SIG-M5 treated with dmso at 0.1 percent for 504 hours (cell line): ENCODE data around the gene LAP3.
A peak's percentile ranks its signal among the peaks of the same experiment; 100 is the strongest.

ENCODE experiments used
- DNase-seq: peaks from one replicate; lab custom pipeline; 2025; ENCODE audit not compliant: unreplicated experiment; lab: John Stamatoyannopoulos, UW

LAP3 gene

DNA sequence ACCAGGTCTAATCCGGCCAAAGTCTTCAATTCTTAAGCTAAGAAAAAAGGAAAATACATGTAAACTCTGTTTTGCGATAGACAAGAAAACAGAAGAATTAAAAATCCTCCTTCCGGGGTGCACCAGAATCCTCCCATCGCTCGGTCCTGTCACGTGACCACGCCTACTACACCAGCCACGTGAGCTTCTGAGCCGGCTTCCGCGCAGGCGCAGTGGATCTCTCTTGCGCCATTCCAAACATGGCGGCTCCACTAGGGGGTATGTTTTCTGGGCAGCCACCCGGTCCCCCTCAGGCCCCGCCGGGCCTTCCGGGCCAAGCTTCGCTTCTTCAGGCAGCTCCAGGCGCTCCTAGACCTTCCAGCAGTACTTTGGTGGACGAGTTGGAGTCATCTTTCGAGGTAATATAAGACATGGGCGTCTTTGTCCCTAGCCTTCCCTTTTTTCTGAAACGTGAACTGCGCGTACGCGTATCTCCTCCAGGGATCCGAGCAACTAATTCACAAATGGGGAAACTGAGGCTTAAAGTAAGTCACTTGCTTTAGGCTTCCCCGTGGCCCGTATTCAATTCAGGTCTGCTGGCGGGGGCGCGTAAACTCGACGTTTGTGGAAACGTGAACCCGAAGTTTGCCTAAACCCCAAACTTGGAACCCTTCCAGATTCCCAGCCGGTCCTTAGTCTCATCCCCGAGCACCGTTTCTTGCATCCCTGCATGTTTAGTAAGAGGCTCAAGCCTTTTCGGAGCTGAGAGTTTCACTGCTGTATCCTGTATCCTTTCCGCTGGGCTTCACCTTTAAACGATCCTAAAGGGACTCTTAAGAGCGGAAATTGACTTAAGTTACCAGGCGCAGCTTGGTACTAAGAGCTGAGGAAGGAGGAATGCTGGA, 37.7 kb downstream of the LAP3 start, which contains the start of gene MED28:
Gene MED28 (plus strand): TSS at position 226 of the 884 bp plus-strand sequence. CDS start 14 bp downstream, at position 240.
- DNase-seq: peak; percentile 89

DNA sequence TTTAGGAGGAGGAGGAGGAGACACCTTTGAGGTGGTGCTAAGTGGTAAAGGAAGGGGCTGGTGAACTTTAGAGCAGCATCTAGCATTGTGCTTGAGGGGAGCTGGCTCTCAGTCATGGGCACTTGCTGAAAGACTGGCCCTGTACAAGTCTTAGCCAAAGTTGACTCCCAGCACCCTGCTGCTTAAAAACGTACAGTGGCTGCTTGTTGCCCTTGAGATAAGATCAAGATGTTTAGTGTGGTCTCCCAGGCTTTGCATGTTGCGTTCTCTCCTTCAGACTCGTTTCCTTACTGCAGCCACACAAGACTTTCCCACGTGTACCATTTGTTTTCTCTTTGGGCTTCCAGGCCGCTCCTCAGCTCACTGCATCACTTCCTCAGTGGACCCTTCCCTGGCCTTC, 39.3 kb downstream of the LAP3 start:
- DNase-seq: no peak

DNA sequence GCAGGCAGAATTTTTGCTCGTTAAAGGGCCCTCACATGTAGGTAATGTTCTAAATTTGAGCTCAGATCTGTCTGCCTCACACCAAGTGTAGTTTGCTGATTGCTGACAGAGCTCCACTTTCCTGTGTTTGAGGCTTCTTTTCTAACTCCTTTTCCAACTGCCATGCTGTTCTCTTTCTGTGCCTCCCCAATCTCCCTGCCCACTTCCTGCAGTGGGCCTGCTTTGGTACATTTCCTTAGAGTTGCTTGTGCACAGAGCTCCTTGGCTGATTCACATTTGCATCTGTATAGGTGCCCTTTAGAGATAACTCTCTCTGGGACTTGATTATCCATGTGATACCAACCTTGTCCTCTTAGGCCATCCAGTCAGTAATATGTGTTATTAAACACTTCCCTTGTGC, 41.9 kb downstream of the LAP3 start:
- no peak for DNase-seq

DNA sequence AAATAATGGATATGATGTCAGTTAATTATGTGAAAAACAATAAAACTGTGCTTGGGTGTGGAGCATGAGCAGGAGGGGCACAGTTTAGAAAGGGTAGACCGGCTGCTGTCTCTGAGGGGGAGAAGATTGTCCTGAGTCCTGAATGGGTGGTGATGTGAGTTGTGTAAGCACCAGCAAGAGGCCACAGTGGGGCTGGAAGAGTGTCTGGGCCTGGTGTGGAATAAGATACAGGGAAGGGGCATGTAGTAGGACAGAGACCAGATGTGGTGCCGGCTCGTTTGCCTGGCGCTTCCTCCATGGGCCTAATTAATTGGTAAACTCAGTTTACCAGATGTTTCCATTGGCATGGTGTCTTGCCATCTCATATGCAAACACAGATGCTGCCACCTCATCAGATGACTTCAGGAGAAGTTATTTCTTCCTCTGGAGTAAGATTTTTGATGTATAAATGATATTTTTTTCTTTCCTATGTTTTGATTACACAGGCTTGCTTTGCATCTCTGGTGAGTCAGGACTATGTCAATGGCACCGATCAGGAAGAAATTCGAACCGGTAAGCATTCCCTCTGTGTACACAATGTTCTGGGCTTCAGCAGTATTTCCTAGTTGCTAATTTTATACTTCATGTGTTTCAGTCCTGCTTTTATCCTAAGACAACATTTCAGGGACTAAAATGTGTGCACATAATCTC, 42.6 kb downstream of the LAP3 start:
- no peak for DNase-seq

DNA sequence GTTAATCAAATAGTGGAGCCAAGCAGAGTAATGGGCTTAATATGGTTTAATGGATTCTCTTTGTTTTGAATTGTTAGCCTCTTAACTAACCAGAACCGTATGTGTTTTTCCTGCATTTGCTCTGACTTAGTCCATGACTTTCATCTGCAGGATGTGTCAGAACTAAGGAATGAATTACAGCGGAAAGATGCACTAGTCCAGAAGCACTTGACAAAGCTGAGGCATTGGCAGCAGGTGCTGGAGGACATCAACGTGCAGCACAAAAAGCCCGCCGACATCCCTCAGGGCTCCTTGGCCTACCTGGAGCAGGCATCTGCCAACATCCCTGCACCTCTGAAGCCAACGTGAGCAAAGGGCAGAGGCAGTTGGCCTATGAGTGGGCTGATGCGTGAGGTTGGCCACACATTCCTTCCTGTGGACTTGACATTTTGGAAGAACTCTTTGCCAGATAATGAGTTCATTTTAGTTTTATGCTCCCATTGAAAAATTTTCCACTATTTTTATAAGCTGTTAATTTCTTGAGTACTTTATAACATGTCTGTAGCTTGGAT, 46.5 kb downstream of the LAP3 start:
- no peak for DNase-seq

DNA sequence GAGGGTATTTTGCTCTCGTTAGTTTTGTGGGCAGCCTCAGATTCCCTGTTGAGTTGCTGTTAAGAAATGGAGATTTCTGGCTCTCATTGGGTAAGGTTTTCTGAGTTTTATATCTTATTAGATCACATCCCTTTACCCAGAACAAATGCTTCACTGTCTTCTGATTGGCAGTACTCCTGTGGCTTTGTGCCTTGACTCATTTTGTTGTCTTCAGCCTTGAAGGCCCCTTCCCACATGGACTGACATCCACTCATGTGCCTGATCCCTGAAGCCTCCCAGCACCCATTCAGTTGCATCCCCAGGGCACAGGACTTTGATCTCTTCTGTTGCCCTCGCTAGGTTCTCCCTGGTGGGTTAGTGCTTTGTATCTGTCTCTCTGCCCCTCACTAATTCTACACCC, 47.8 kb downstream of the LAP3 start:
- no peak for DNase-seq

DNA sequence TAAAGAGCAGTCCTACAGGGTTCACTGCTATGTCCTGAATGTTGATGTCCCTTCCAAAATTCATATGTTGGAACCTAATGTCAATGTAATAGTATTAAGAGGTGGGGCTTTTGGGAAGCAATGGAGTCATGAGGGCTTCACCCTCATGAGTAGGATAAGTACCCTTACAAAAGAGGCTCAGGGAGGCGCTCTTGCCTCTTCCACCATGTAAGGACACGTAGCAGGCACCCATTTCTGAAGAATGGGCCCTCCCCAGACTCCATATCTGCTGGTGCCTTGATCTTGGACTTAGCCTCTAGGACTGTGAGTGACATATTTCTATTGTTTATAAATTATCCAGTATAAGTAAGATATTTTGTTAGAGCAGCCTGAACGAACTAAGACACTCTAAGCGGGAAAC, 53.2 kb downstream of the LAP3 start:
- DNase-seq: no peak

DNA sequence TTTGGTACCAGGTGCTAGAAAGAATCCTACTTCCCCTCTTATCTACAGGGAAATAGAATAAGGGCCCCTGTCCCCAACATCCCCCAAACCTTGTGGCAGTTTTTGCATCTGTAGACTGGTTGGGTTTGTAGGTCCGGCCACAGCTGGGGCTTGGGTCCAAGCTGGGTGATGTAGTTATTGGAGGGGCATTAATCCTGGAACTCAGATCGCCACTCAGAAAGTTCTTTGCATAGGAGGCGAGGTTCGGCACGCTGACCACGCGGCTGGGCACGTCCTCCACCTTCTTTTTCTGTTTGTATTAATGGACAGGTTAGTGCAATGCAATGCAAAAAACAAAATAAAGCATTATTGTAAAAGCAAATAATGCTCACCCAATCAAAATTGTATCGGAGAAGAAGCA, 56.6 kb downstream of the LAP3 start:
- no peak for DNase-seq

DNA sequence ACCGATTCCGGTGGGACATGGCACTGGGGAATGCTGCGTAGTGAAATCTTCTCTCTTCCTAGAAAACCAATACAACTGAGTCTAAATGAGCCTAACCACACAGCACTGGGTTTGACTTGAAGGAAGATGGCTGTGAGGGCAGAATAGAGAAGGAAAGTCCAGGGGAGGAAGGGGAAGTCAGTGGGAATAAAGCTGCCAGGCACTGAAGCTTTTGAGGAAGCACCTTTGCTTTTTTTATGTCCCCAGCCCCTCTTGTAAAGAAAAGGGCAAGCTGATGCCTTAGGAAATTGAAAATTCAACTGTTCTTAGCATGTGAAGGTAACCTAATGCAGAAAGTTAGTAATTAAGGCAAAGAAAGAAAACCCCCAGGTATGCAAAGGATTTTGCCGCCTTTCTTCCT, 58.1 kb downstream of the LAP3 start:
- no peak for DNase-seq

DNA sequence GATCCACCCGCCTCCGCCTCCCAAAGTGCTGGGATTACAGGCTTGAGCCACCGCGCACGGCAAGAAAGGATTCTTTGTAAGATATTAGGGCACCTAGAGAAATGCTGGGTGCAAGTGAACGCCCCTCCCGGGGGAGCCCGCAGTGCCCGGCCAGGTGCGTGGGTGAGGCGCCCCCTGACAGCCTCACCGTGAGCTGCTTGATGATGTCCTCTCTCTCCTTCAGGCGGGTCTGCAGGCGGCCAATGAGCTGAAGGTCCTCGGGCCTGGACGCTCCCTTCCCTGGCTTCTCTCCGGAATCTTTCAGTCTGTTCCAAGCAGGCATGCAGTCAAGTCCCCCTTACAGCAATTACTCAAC, 59.3 kb downstream of the LAP3 start:
- DNase-seq: no peak

DNA sequence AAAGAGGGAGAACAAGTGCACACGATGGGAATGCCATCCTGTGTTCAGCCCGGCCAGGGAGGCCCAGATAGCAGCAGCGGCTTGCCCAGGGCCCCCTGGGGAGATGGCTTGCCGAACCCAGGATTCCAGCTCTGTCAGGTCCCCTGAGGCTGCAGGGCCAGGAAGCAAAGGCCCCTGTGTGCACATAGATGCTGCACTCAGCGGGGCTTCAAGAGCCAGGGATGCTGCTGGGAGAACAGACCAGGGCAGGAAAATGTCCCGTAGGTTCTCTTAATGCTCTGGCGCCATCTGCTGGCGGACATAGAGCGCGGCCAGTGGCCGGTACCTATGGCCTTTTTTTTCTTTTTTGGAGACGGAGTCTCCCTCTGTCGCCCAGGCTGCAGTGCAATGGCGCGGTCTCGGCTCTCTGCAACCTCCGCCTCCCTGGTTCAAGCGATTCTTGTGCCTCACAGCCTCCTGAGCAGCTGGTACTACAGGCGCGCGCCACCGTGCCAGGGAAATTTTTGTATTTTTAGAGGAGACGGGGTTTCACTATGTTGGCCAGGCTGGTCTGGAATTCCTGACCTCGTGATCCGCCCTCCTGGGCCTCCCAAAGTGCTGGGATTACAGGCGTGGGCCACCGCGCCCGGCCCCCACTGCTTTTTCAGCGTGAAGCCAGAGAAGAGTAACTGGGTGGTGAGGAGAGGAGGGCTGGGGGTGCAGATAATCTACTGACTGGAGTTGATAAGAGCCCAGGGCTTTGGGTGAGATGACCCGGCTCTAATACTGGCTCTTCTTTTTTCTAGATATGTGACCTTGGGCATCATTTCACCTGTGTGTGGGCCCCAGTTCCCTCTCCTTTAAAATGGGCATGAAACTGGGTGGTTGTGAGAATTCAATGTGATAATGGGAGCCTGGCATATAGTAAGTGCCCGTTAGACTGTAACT, 60.0 kb downstream of the LAP3 start:
- DNase-seq: peak; percentile 60

DNA sequence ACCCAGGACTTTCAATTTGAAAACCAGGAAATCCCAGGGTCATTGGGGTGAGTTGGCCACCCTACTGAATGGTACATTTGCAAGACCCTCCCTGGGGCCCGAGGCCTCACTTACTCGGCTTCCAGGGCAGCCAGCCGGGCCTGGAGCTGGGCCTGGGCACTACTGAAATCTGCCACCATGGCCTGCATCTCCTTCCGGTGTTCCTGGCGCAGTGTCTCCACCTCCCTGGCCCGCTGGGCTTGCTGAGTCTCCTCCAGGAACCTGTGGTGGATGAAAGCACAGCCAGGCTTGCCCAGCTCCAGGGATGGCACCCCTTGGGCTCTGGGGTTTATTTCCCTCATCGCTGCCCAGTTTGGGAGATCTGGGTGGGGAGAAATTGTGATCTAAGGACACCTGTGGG, 62.1 kb downstream of the LAP3 start:
- DNase-seq: no peak

DNA sequence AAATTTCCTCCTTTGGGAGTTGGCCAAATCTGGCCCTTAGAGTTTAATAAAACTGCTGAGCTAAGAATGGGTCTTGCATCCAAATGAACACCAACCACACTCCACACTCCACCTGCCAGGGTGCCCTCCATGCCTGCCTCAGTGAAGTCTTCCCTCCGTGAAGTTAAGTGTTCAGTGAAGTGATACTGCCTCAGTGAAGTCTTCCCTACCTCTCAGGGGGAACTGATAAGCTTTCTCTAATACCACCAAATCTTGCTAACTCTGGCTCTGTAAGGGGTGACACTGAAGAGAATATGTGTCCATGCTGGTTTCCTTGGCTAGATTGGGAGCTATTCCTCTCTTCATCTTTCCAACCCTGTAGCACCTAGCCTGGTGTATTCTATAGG, 65.4 kb downstream of the LAP3 start:
- no peak for DNase-seq

DNA sequence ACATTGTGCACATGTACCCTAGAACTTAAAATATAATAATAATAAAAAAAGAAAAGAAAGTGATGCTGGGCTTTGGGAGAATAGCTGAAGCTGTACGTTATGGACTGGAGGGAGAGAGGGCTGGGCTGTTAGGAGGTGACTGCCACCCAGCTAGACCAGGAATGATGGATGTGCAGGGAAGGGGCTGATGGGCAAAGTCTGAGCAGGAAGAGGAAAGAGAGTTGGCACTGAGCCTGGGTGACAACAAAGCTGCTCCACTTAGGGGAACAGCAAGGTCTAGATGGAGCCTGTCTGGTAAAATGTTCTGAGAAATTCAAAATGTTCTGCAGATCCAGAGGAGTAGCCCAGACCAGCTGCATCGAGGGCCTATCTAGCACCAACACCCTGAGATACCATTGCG, 69.7 kb downstream of the LAP3 start:
- DNase-seq: no peak

DNA sequence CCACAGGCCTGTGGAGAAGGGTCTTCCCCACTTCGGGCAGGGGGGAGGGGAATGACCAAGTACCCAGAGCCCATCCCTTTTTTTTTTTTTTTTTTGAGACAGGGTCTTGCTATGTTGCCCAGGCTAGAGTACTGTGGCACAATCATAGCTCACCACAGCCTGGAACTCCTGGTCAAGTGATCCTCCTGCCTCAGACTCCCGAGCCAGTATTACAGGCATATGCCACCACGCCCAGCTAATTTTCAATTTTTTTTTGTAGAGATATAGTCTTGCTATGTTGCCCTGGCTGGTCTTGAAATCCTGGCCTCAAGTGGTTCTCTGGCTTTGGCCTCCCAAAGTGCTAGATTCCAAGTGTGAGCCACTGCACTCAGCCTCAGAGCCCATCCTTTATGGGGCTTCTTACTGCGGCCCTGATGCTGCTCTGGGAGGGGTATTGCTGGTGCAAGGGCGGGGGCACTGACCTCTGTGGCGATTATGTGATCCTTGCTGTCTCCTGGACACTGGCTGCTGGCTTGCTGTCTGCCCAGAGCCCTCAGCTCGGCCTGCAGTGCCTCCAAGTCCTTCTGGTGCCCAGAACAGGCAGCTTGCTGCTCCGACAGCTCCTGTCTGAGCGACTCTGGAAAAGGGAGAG, 70.3 kb downstream of the LAP3 start:
- DNase-seq: no peak

DNA sequence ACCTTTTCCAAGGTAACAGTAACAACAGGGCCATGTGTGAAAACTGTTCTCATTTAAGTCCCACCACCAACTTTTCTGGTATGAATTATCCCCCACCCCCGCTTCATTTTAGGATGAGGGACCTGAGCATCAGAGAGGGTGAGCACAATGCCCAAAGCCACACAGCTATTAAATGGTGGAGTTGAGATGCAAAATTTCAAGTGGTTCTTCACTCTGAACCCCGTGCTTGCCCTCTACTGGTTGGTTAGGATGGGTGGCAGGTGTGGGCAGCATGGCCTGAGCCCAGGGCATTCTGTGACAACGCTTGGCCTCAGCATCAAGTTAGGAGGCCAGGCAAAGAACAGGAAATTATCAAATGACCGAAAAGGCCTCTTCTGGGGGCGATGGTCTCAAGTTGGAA, 70.9 kb downstream of the LAP3 start:
- no peak for DNase-seq

DNA sequence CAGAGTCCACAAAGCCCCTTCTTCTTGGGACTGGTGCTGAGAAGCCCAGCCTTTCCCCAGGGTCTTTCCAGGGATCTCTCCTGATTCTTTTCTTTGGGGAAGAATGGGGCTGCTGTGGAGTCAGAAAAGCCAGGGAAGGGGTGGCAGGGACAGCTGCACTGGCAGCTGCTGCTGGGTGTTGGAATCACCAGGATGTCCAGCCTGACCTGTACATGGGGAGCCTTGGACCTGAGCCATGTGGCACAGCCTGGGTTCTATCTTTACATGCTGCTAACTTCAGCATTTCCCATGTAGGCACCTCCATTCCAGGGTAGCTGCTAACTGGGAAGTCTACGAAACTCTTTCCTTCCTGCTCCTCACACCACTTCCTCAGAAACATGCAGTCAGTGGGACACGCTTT, 73.4 kb downstream of the LAP3 start:
- no peak for DNase-seq

DNA sequence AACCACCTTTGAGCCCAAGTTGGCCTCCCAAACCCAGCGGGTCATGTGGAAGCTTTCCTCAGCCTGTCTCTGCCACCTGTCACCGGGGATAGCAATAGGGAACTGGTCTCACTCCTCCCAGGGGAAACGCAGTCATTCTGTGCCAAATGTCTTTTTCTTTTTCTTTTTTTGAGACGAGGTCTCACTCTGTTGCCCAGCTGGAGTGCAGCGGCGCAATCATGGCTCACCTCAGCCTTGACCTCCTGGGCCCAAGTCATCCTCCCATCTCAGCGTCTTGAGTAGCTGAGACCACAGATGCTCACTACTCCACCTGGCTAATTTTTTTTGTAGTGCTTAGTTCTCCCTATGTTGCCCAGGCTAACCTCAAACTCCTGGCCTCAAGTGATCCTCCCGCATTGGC, 77.7 kb downstream of the LAP3 start:
- DNase-seq: no peak

DNA sequence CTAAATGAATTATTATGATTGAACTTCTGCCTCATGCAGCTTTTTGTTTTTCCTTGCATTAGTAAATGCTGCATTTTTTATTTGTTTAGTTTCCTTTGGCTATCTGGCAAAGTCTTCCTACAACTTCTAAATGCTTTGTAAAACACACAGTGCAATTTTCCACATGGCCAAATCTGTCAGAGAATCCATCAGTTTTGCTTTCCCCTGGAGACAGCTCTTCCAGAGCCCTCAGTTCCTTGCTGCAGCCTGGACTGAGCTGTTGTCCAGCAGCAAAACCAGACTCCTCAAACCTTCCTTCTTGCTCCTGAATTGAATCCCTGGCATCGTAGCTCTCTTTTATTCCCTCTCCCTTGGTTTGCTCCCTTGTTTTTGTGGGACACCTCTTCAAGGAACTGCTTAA, 80.1 kb downstream of the LAP3 start:
- no peak for DNase-seq
